ENCODE measurements around the gene ZNF460. TPM values are rescaled to one million over a fixed set of nuclear protein-coding genes. Genes with fewer than 3 reads are reported as not detected.

ZNF460 gene
- total RNA-seq, 1 experiment from 2014 or later, result 36.7 TPM

- no peak for DNase-seq (ENCODE audit: low read depth)
Observed at GRCh38 chr19:57342582-57342981, 62.3 kb downstream of the ZNF460 start.

Other genes with a start within 250 kb of the ZNF460 start
- gene USP29, start 160.5 kb upstream of the ZNF460 start, total RNA-seq (2014; rRNA removed; shearing (Covaris generic)), result not detected in 2 replicates
- not detected in 2 replicates for gene ZIM3, start 135.3 kb upstream of the ZNF460 start, total RNA-seq (2014; rRNA removed; shearing (Covaris generic))
- not detected in 2 replicates for gene DUXA, start 113.0 kb upstream of the ZNF460 start, total RNA-seq (2014; rRNA removed; shearing (Covaris generic))
- gene ZNF264, start 89.0 kb upstream of the ZNF460 start, total RNA-seq (2014; rRNA removed; shearing (Covaris generic)), result 12.3 and 31.1 TPM in 2 replicates
- 0.25 and 0.47 TPM in 2 replicates for gene AURKC, start 49.5 kb upstream of the ZNF460 start, total RNA-seq (2014; rRNA removed; shearing (Covaris generic))
- 8.5 and 13.3 TPM in 2 replicates for gene ZNF805, start 39.9 kb upstream of the ZNF460 start, total RNA-seq (2014; rRNA removed; shearing (Covaris generic))
- 7.5 and 8.4 TPM in 2 replicates for gene ZNF543, start 40.0 kb downstream of the ZNF460 start, total RNA-seq (2014; rRNA removed; shearing (Covaris generic))
- 8.0 and 11.8 TPM in 2 replicates for gene ZNF304, start 70.8 kb downstream of the ZNF460 start, total RNA-seq (2014; rRNA removed; shearing (Covaris generic))
- 32.7 and 34.6 TPM in 2 replicates for gene TRAPPC2B, start 83.1 kb downstream of the ZNF460 start, total RNA-seq (2014; rRNA removed; shearing (Covaris generic))
- 1.9 and 5.6 TPM in 2 replicates for gene ZNF547, start 83.1 kb downstream of the ZNF460 start, total RNA-seq (2014; rRNA removed; shearing (Covaris generic))
- 13.6 and 21.9 TPM in 2 replicates for gene ZNF548, start 109.4 kb downstream of the ZNF460 start, total RNA-seq (2014; rRNA removed; shearing (Covaris generic))
- gene ZNF17, start 130.7 kb downstream of the ZNF460 start, total RNA-seq (2014; rRNA removed; shearing (Covaris generic)), result 5.2 and 9.9 TPM in 2 replicates
- 3.2 and 7.0 TPM in 2 replicates for gene ZNF749, start 154.8 kb downstream of the ZNF460 start, total RNA-seq (2014; rRNA removed; shearing (Covaris generic))
- 0.57 TPM in 1 of 2 replicates, not detected in the other for gene VN1R1, start 176.7 kb downstream of the ZNF460 start, total RNA-seq (2014; rRNA removed; shearing (Covaris generic))
- gene ZNF772, start 197.1 kb downstream of the ZNF460 start, total RNA-seq (2014; rRNA removed; shearing (Covaris generic)), result 14.9 and 15.1 TPM in 2 replicates
- 22.2 and 24.0 TPM in 2 replicates for gene ZNF419, start 207.3 kb downstream of the ZNF460 start, total RNA-seq (2014; rRNA removed; shearing (Covaris generic))
- gene ZNF773, start 219.5 kb downstream of the ZNF460 start, total RNA-seq (2014; rRNA removed; shearing (Covaris generic)), result 22.5 and 25.1 TPM in 2 replicates
- 5.6 and 7.5 TPM in 2 replicates for gene ZNF549, start 246.9 kb downstream of the ZNF460 start, total RNA-seq (2014; rRNA removed; shearing (Covaris generic))